ENCODE results near the gene IL37. TPM values are rescaled to one million over a fixed set of nuclear protein-coding genes. Genes with fewer than 3 reads are reported as not detected.
A peak's percentile ranks its signal among the peaks of the same experiment; 100 is the strongest.

The IL37 gene
- total and polyA plus RNA-seq, 8 donors, result 0.21 to 1.1 (median 0.31) TPM; not detected in 4

- H3K27ac ChIP-seq, result no peak overlapping the region
- H3K4me3 ChIP-seq, result no peak overlapping the region
- ATAC-seq (no peak), DNase-seq (no peak)
- H3K36me3 ChIP-seq, result no peaks in the 10 kb centered on the region
- no peaks in the 10 kb centered on the region for H3K4me1 ChIP-seq
- TF ChIP-seq CTCF (IDR thresholded peaks at IDR 0.05), result peak in 1 of 2 donors; percentile 3
- intact Hi-C loops (cut with DNase I), result no loop called here
- no peaks in the 10 kb centered on the region for H3K9me3 ChIP-seq
- H3K27me3 ChIP-seq, result no peaks in the 10 kb centered on the region
These were observed 48.3 kb downstream of the IL37 start for GRCh38 chr2:112959109-112959812.

- H3K4me3 ChIP-seq, result no peak overlapping the region
- H3K4me1 ChIP-seq, result no peaks in the 10 kb centered on the region
- intact Hi-C loops (cut with DNase I), result no loop called here
- H3K9me3 ChIP-seq, result no peaks in the 10 kb centered on the region
- no peak overlapping the region for H3K27ac ChIP-seq
- H3K36me3 ChIP-seq, result no peaks in the 10 kb centered on the region
- DNase-seq (no peak), ATAC-seq (no peak)
- no peak for TF ChIP-seq CTCF (IDR thresholded peaks at IDR 0.05)
- no peaks in the 10 kb centered on the region for H3K27me3 ChIP-seq
These were observed 49.4 kb downstream of the IL37 start for GRCh38 chr2:112960230-112960825.

- Histone ChIP-seq H3K4me1 (no peaks in the 10 kb centered on the region), H3K9me3 (no peaks in the 10 kb centered on the region), H3K27ac (no peak overlapping the region), H3K36me3 (no peaks in the 10 kb centered on the region), H3K4me3 (no peak overlapping the region), H3K27me3 (no peaks in the 10 kb centered on the region)
- no peak for ATAC-seq
- DNase-seq, result no peak
- no peak for TF ChIP-seq CTCF (IDR thresholded peaks at IDR 0.05)
- intact Hi-C loops (cut with DNase I), result no loop called here
These were observed 51.6 kb downstream of the IL37 start for GRCh38 chr2:112962308-112963175.

- Histone ChIP-seq H3K4me3 (no peak overlapping the region), H3K27me3 (no peaks in the 10 kb centered on the region), H3K9me3 (no peaks in the 10 kb centered on the region), H3K27ac (no peak overlapping the region), H3K36me3 (no peaks in the 10 kb centered on the region), H3K4me1 (no peaks in the 10 kb centered on the region)
- DNase-seq (no peak), ATAC-seq (no peak)
- intact Hi-C loops (cut with DNase I), result no loop called here
- TF ChIP-seq CTCF (IDR thresholded peaks at IDR 0.05), result no peak
These were observed 56.1 kb downstream of the IL37 start for GRCh38 chr2:112967023-112967422.

Other genes starting within 250 kb of the IL37 start
- gene NT5DC4, start 190.1 kb upstream of the IL37 start, total RNA-seq, result 1 to 10 TPM in 1 of 2 donors, under 1 TPM in 1; 0.60 to 1.1 TPM
- under 1 TPM in 2 of 6 donors, not detected in 4; 0.08 to 0.15 TPM for gene NT5DC4, start 190.1 kb upstream of the IL37 start, polyA plus RNA-seq (ENCODE audit: insufficient read length in 6 of 6)
- gene CKAP2L, start 146.6 kb upstream of the IL37 start, total RNA-seq, result 1 to 10 TPM; 1.9 to 5.2 TPM
- 10 to 100 TPM; 12.2 to 29.3 (median 16.5) TPM for gene CKAP2L, start 146.6 kb upstream of the IL37 start, polyA plus RNA-seq (ENCODE audit: insufficient read length in 6 of 6)
- gene IL1A, start 126.7 kb upstream of the IL37 start, total RNA-seq, result 1 to 10 TPM in 1 of 2 donors, under 1 TPM in 1; 0.50 to 2.0 TPM
- gene IL1A, start 126.7 kb upstream of the IL37 start, polyA plus RNA-seq (ENCODE audit: insufficient read length in 6 of 6), result under 1 TPM; 0.07 to 0.16 (median 0.09) TPM
- gene IL1B, start 74.4 kb upstream of the IL37 start, total RNA-seq, result 10 to 100 TPM in 1 of 2 donors, 1 to 10 TPM in 1; 2.5 to 38.1 TPM
- 1 to 10 TPM in 5 of 6 donors, under 1 TPM in 1; 0.58 to 7.8 (median 1.8) TPM for gene IL1B, start 74.4 kb upstream of the IL37 start, polyA plus RNA-seq (ENCODE audit: insufficient read length in 6 of 6)
- gene IL36G, start 66.8 kb downstream of the IL37 start, total RNA-seq, result not detected
- under 1 TPM in 2 of 6 donors, not detected in 4; 0.23 to 0.28 TPM for gene IL36G, start 66.8 kb downstream of the IL37 start, polyA plus RNA-seq (ENCODE audit: insufficient read length in 6 of 6)
- gene IL36A, start 94.3 kb downstream of the IL37 start, total RNA-seq, result not detected
- gene IL36A, start 94.3 kb downstream of the IL37 start, polyA plus RNA-seq (ENCODE audit: insufficient read length in 6 of 6), result not detected
- not detected for gene IL36B, start 141.7 kb downstream of the IL37 start, total RNA-seq
- not detected for gene IL36B, start 141.7 kb downstream of the IL37 start, polyA plus RNA-seq (ENCODE audit: insufficient read length in 6 of 6)
- gene IL36RN, start 148.0 kb downstream of the IL37 start, total RNA-seq, result not detected
- gene IL36RN, start 148.0 kb downstream of the IL37 start, polyA plus RNA-seq (ENCODE audit: insufficient read length in 6 of 6), result under 1 TPM in 3 of 6 donors, not detected in 3; 0.04 to 0.14 (median 0.10) TPM
- gene IL1F10, start 156.8 kb downstream of the IL37 start, total RNA-seq, result not detected
- gene IL1F10, start 156.8 kb downstream of the IL37 start, polyA plus RNA-seq (ENCODE audit: insufficient read length in 6 of 6), result not detected
- gene IL1RN, start 216.4 kb downstream of the IL37 start, total RNA-seq, result 10 to 100 TPM; 28.6 to 67.1 TPM
- gene IL1RN, start 216.4 kb downstream of the IL37 start, polyA plus RNA-seq (ENCODE audit: insufficient read length in 6 of 6), result 1 to 10 TPM in 5 of 6 donors, under 1 TPM in 1; 0.52 to 2.1 (median 1.3) TPM

Data from left lung (tissue), 10 donors.